CD8-positive, alpha-beta memory T cell (primary cell): ENCODE results near the gene RCE1. TPM values are rescaled to one million over a fixed set of nuclear protein-coding genes. Genes with fewer than 3 reads are reported as not detected.

ENCODE experiments used
- CTCF ChIA-PET: fragments of 350-600 bp; sonication (Branson Sonifier 250); formaldehyde crosslinking; loops from one replicate; lab custom pipeline; 2021; ENCODE audit warnings: antibody characterized with exemption; lab: Charles Lee
- POLR2A ChIA-PET: fragments of 350-600 bp; sonication (Branson Sonifier 250); formaldehyde crosslinking; loops from one replicate; lab custom pipeline; 2021; ENCODE audit warnings: antibody characterized with exemption; lab: Charles Lee
- DNase-seq, 5 donors: peaks; one replicate each; pipeline versions ENCODE4 v3.0.0 to v3.0.0-alpha.2; 2020 to 2022; ENCODE audit warnings: mixed read lengths in 1 of 5
- H3K27ac ChIP-seq: one replicate; pipeline ENCODE4 v1.7.0; 2013; ENCODE audit warnings: low read depth, mild to moderate bottlenecking, low read length, moderate library complexity
- H3K27me3 ChIP-seq: 2 replicates; pipeline ENCODE4 v1.7.0; 2013; ENCODE audit warnings: low read length, mild to moderate bottlenecking; ENCODE audit not compliant: insufficient read depth, poor library complexity, severe bottlenecking
- H3K36me3 ChIP-seq: 2 replicates; pipeline ENCODE4 v1.7.0; 2013; ENCODE audit warnings: mild to moderate bottlenecking, low read length, moderate library complexity; ENCODE audit not compliant: insufficient read depth
- H3K4me1 ChIP-seq: 2 replicates; pipeline ENCODE4 v1.7.0; 2013; ENCODE audit warnings: mild to moderate bottlenecking, low read length, moderate library complexity; ENCODE audit not compliant: insufficient read depth
- H3K4me3 ChIP-seq: 2 replicates; pipeline ENCODE4 v1.7.0; 2013; ENCODE audit warnings: mild to moderate bottlenecking, low read length
- H3K9me3 ChIP-seq: 2 replicates; pipeline ENCODE4 v1.7.0; 2013; ENCODE audit warnings: mild to moderate bottlenecking, low read length
- H3K27ac Mint-ChIP-seq, 8 donors: one replicate each; pipeline ENCODE4 v1.8.0; 2020 to 2021; ENCODE audit warnings: mixed read lengths in 8 of 8, mild to moderate bottlenecking in 6 of 8, inconsistent platforms in 3 of 8, moderate library complexity in 3 of 8
- H3K27me3 Mint-ChIP-seq, 2 donors: one replicate each; pipeline ENCODE4 v1.8.0; 2020 to 2021; ENCODE audit warnings: mixed read lengths in 2 of 2, mild to moderate bottlenecking in 1 of 2, moderate library complexity in 1 of 2
- H3K36me3 Mint-ChIP-seq, 3 donors: one replicate each; pipeline ENCODE4 v1.8.0; 2020 to 2021; ENCODE audit warnings: mixed read lengths in 3 of 3, inconsistent platforms in 1 of 3, mild to moderate bottlenecking in 1 of 3
- H3K4me1 Mint-ChIP-seq, 3 donors: one replicate each; pipeline ENCODE4 v1.8.0; 2020 to 2021; ENCODE audit warnings: mixed read lengths in 3 of 3, inconsistent platforms in 1 of 3, mild to moderate bottlenecking in 1 of 3
- H3K4me3 Mint-ChIP-seq, 7 donors: one replicate each; pipeline ENCODE4 v1.8.0; 2020 to 2021; ENCODE audit warnings: mixed read lengths in 7 of 7, mild to moderate bottlenecking in 6 of 7, moderate library complexity in 4 of 7, inconsistent platforms in 2 of 7
- H3K9me3 Mint-ChIP-seq, 5 donors: one replicate each; pipeline ENCODE4 v1.8.0; 2020 to 2022; ENCODE audit warnings: mixed read lengths in 5 of 5, mild to moderate bottlenecking in 3 of 5, moderate library complexity in 2 of 5, inconsistent platforms in 1 of 5
- polyA plus RNA-seq: library from polyadenylated mRNA; unstranded; fragments of 300-500 nt; fragmentation: Illumina TruSeq; gene quantifications from one replicate; pipeline ENCODE4 v1.2.3, GENCODE V29; 2021
- total RNA-seq, 2 experiments: library from RNA; stranded (reverse); gene quantifications; one replicate each; pipeline ENCODE4 v1.2.3, GENCODE V29; 2021

The RCE1 gene
- total and polyA plus RNA-seq, 3 experiments from 2014 or later: 32.8 to 41.2 (median 34.1) TPM

- H3K27me3 Mint-ChIP-seq: peaks cover 0 to 5% of the 10 kb centered on the region in 2 donors
- no peak overlapping the region for H3K4me3 Mint-ChIP-seq
- Histone ChIP-seq H3K27me3 (no peaks in the 10 kb centered on the region), H3K4me3 (no peak overlapping the region), H3K4me1 (peaks cover 13% of the 10 kb centered on the region), H3K36me3 (no peaks in the 10 kb centered on the region), H3K27ac (no peak overlapping the region), H3K9me3 (no peaks in the 10 kb centered on the region)
- POLR2A ChIA-PET: no interaction called here
- no peak for DNase-seq
- CTCF ChIA-PET: interaction anchor here (0.7 to 1.5 kb wide), 2 partner anchors 14 to 29 kb away, joined by 3 read pairs; no protein-coding TSS in a partner anchor
- H3K27ac Mint-ChIP-seq: no peak overlapping the region
- H3K4me1 Mint-ChIP-seq: peaks cover 9 to 18% (median 10%) of the 10 kb centered on the region in 3 donors
- H3K36me3 Mint-ChIP-seq: no peaks in the 10 kb centered on the region
- H3K9me3 Mint-ChIP-seq: no peaks in the 10 kb centered on the region
Measured at GRCh38 chr11:66884443-66884842, 41.2 kb downstream of the RCE1 start.

GRCh38 chr11:66885469-66885868 is 42.2 kb downstream of the RCE1 start:
- peaks cover 0 to 5% of the 10 kb centered on the region in 2 donors for H3K27me3 Mint-ChIP-seq
- POLR2A ChIA-PET: interaction anchor here (0.7 kb wide), 1 partner anchor 223 kb away, joined by 4 read pairs; no protein-coding TSS in a partner anchor
- H3K27ac Mint-ChIP-seq: no peak overlapping the region
- no peak for DNase-seq
- peaks cover 6 to 10% (median 7%) of the 10 kb centered on the region in 3 donors for H3K4me1 Mint-ChIP-seq
- no peak overlapping the region for H3K4me3 Mint-ChIP-seq
- no peaks in the 10 kb centered on the region for H3K27me3 ChIP-seq
- H3K4me3 ChIP-seq: no peak overlapping the region
- CTCF ChIA-PET: no interaction called here
- H3K27ac ChIP-seq: no peak overlapping the region
- H3K4me1 ChIP-seq: peaks cover 6% of the 10 kb centered on the region
- H3K36me3 ChIP-seq: no peaks in the 10 kb centered on the region
- H3K9me3 Mint-ChIP-seq: no peaks in the 10 kb centered on the region
- no peaks in the 10 kb centered on the region for H3K36me3 Mint-ChIP-seq
- no peaks in the 10 kb centered on the region for H3K9me3 ChIP-seq

- H3K27me3 Mint-ChIP-seq: peaks cover 0 to 5% of the 10 kb centered on the region in 2 donors
- no peak overlapping the region for H3K4me3 ChIP-seq
- peaks cover under 1 to 4% (median 1%) of the 10 kb centered on the region in 3 donors for H3K4me1 Mint-ChIP-seq
- no peaks in the 10 kb centered on the region for H3K36me3 Mint-ChIP-seq
- H3K9me3 Mint-ChIP-seq: no peaks in the 10 kb centered on the region
- POLR2A ChIA-PET: interaction anchor here (0.7 kb wide), 1 partner anchor 223 kb away, joined by 4 read pairs; no protein-coding TSS in a partner anchor
- H3K4me1 ChIP-seq: peaks cover under 1% of the 10 kb centered on the region
- no peak overlapping the region for H3K27ac Mint-ChIP-seq
- no peak for DNase-seq
- no peaks in the 10 kb centered on the region for H3K9me3 ChIP-seq
- H3K4me3 Mint-ChIP-seq: no peak overlapping the region
- H3K27me3 ChIP-seq: no peaks in the 10 kb centered on the region
- CTCF ChIA-PET: no interaction called here
- H3K36me3 ChIP-seq: no peaks in the 10 kb centered on the region
- no peak overlapping the region for H3K27ac ChIP-seq
Measured at GRCh38 chr11:66885950-66886440, 42.8 kb downstream of the RCE1 start.

- no peak overlapping the region for H3K4me3 Mint-ChIP-seq
- ChIA-PET CTCF (no interaction called here), POLR2A (no interaction called here)
- H3K4me1 Mint-ChIP-seq: no peaks in the 10 kb centered on the region
- H3K9me3 Mint-ChIP-seq: no peaks in the 10 kb centered on the region
- Histone ChIP-seq H3K4me1 (no peaks in the 10 kb centered on the region), H3K9me3 (no peaks in the 10 kb centered on the region), H3K27ac (no peak overlapping the region), H3K27me3 (no peaks in the 10 kb centered on the region), H3K4me3 (no peak overlapping the region), H3K36me3 (no peaks in the 10 kb centered on the region)
- no peaks in the 10 kb centered on the region for H3K36me3 Mint-ChIP-seq
- no peak for DNase-seq
- H3K27me3 Mint-ChIP-seq: peaks cover under 1 to 5% of the 10 kb centered on the region in 2 donors
- no peak overlapping the region for H3K27ac Mint-ChIP-seq
Measured at GRCh38 chr11:66886671-66887221, 43.5 kb downstream of the RCE1 start.

GRCh38 chr11:66887526-66887925 is 44.3 kb downstream of the RCE1 start:
- Histone ChIP-seq H3K27ac (no peak overlapping the region), H3K9me3 (no peaks in the 10 kb centered on the region), H3K27me3 (no peaks in the 10 kb centered on the region), H3K4me1 (no peaks in the 10 kb centered on the region), H3K36me3 (no peaks in the 10 kb centered on the region), H3K4me3 (no peak overlapping the region)
- Mint-ChIP-seq H3K27ac (no peak overlapping the region), H3K4me1 (no peaks in the 10 kb centered on the region), H3K27me3 (peaks cover 5 to 6% of the 10 kb centered on the region in 2 donors), H3K36me3 (no peaks in the 10 kb centered on the region), H3K9me3 (no peaks in the 10 kb centered on the region), H3K4me3 (no peak overlapping the region)
- ChIA-PET CTCF (no interaction called here), POLR2A (no interaction called here)
- no peak for DNase-seq

GRCh38 chr11:66888282-66888681 is 45.0 kb downstream of the RCE1 start:
- POLR2A ChIA-PET: no interaction called here
- H3K36me3 Mint-ChIP-seq: no peaks in the 10 kb centered on the region
- peak overlapping the region in 2 of 8 donors; percentile 47 to 58 for H3K27ac Mint-ChIP-seq

GRCh38 chr11:66889960-66890359 is 46.7 kb downstream of the RCE1 start:
- Mint-ChIP-seq H3K9me3 (no peaks in the 10 kb centered on the region), H3K27me3 (peaks cover 6 to 18% of the 10 kb centered on the region in 2 donors), H3K27ac (no peak overlapping the region), H3K4me3 (no peak overlapping the region), H3K4me1 (no peaks in the 10 kb centered on the region), H3K36me3 (no peaks in the 10 kb centered on the region)
- Histone ChIP-seq H3K36me3 (no peaks in the 10 kb centered on the region), H3K4me1 (no peaks in the 10 kb centered on the region), H3K27me3 (no peaks in the 10 kb centered on the region), H3K27ac (no peak overlapping the region), H3K9me3 (no peaks in the 10 kb centered on the region), H3K4me3 (no peak overlapping the region)
- POLR2A ChIA-PET: no interaction called here
- no peak for DNase-seq
- CTCF ChIA-PET: no interaction called here

More at GRCh38 chr11:66888282-66888681, 45.0 kb downstream of the RCE1 start:
- Histone ChIP-seq H3K4me1 (no peaks in the 10 kb centered on the region), H3K27ac (no peak overlapping the region), H3K27me3 (no peaks in the 10 kb centered on the region), H3K36me3 (no peaks in the 10 kb centered on the region), H3K4me3 (no peak overlapping the region), H3K9me3 (no peaks in the 10 kb centered on the region)
- DNase-seq: no peak
- H3K4me3 Mint-ChIP-seq: no peak overlapping the region
- H3K4me1 Mint-ChIP-seq: no peaks in the 10 kb centered on the region
- no peaks in the 10 kb centered on the region for H3K9me3 Mint-ChIP-seq
- CTCF ChIA-PET: no interaction called here
- H3K27me3 Mint-ChIP-seq: peaks cover 5 to 9% of the 10 kb centered on the region in 2 donors

GRCh38 chr11:66891851-66892660 is 48.8 kb downstream of the RCE1 start:
- Mint-ChIP-seq H3K9me3 (no peaks in the 10 kb centered on the region), H3K4me1 (no peaks in the 10 kb centered on the region), H3K36me3 (no peaks in the 10 kb centered on the region), H3K4me3 (no peak overlapping the region), H3K27ac (no peak overlapping the region), H3K27me3 (peaks cover 2 to 18% of the 10 kb centered on the region in 2 donors)
- Histone ChIP-seq H3K4me1 (no peaks in the 10 kb centered on the region), H3K4me3 (no peak overlapping the region), H3K9me3 (no peaks in the 10 kb centered on the region), H3K27ac (peak overlapping the region; percentile 26), H3K36me3 (no peaks in the 10 kb centered on the region), H3K27me3 (no peaks in the 10 kb centered on the region)
- CTCF ChIA-PET: no interaction called here
- POLR2A ChIA-PET: no interaction called here
- no peak for DNase-seq
